GM23338 (cell line): ENCODE data around the gene TAC3.

Source experiments
- CREB1 ChIP-seq: fragments of 250-450 bp; sonication (Bioruptor Pico); IDR thresholded peaks from 2 replicates; pipeline ENCODE4 v1.5.0; 2020; ENCODE audit warnings: low read depth, mild to moderate bottlenecking, moderate library complexity
- CTCF ChIP-seq, 2 experiments: fragments of 200-600 bp in 1 of 2; sonication (generic) in 1 of 2; conservative IDR thresholded peaks; 2 replicates each; pipeline versions ENCODE4 v1.5.1 to v1.6.1; 2016 to 2017; ENCODE audit warnings: antibody characterized with exemption in 2 of 2, low read depth in 2 of 2, mild to moderate bottlenecking in 2 of 2, moderate library complexity in 1 of 2
- EZH2 ChIP-seq: fragments of 200-600 bp; sonication (generic); IDR thresholded peaks from one replicate; pipeline ENCODE4 v1.8.0; 2017; ENCODE audit warnings: antibody characterized with exemption, mild to moderate bottlenecking, low read depth; ENCODE audit not compliant: unreplicated experiment
- POLR2AphosphoS5 ChIP-seq: IDR thresholded peaks from 2 replicates; pipeline ENCODE4 v1.6.1; 2016; ENCODE audit warnings: antibody characterized with exemption, low read depth

GRCh38 chr12:56994231-56994746 is 22.0 kb downstream of the TAC3 start:
- TF ChIP-seq POLR2AphosphoS5, result no peak
- TF ChIP-seq CTCF (conservative IDR thresholded peaks at IDR 0.05; ENCODE audit: low read depth in 2 of 2), result peak in 1 of 2 experiments; percentile 15; a peak in 1 of 4 replicates
- no peak for TF ChIP-seq CREB1
- TF ChIP-seq EZH2, result no peak
